ENCODE results near the gene NEUROD2.

Gene NEUROD2

GRCh38 chr17:39627712-39628516 lies 20.2 kb upstream of the NEUROD2 start:
- Mint-ChIP-seq H3K27me3 (peaks cover 21% of the 10 kb centered on the region), H3K4me3 (no peak overlapping the region), H3K27ac (no peak overlapping the region), H3K4me1 (peaks cover 21% of the 10 kb centered on the region), H3K9me3 (no peaks in the 10 kb centered on the region), H3K36me3 (no peaks in the 10 kb centered on the region)

DNA sequence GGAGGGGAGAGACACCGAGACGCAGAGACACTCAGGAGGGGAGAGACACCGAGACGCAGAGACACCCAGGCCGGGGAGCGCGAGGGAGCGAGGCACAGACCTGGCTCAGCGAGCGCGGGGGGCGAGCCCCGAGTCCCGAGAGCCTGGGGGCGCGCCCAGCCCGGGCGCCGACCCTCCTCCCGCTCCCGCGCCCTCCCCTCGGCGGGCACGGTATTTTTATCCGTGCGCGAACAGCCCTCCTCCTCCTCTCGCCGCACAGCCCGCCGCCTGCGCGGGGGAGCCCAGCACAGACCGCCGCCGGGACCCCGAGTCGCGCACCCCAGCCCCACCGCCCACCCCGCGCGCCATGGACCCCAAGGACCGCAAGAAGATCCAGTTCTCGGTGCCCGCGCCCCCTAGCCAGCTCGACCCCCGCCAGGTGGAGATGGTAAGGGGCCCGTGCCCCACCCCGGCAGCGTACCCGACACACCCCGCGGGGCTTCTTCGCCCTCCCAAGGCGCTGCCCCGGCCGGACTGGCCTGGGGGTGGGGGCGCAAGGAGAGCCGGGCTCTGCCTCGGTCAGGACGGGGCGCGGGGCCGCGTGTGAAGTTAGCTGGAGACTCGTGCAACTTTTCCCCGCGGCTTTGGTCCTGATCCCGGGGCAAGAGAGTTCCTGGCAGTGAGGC lies 19.5 kb upstream of the NEUROD2 start:
- Mint-ChIP-seq H3K4me1 (peaks cover 26% of the 10 kb centered on the region), H3K4me3 (peak overlapping the region; percentile 61), H3K27ac (no peak overlapping the region), H3K9me3 (no peaks in the 10 kb centered on the region), H3K36me3 (no peaks in the 10 kb centered on the region), H3K27me3 (peaks cover 21% of the 10 kb centered on the region)

GRCh38 chr17:39626171-39627046 lies 18.7 kb upstream of the NEUROD2 start, which contains the start of gene PPP1R1B:
PPP1R1B (plus strand) TSS chr17:39626952; CDS start chr17:39627393, 441 bp downstream.
- peaks cover 21% of the 10 kb centered on the region for H3K27me3 Mint-ChIP-seq
- H3K36me3 Mint-ChIP-seq = no peaks in the 10 kb centered on the region
- peak within 1 kb of the TSS; percentile 23 for H3K27ac Mint-ChIP-seq
- peak within 1 kb of the TSS; percentile 61 for H3K4me3 Mint-ChIP-seq
- peaks cover 27% of the 10 kb centered on the region for H3K4me1 Mint-ChIP-seq
- H3K9me3 Mint-ChIP-seq = no peaks in the 10 kb centered on the region

DNA sequence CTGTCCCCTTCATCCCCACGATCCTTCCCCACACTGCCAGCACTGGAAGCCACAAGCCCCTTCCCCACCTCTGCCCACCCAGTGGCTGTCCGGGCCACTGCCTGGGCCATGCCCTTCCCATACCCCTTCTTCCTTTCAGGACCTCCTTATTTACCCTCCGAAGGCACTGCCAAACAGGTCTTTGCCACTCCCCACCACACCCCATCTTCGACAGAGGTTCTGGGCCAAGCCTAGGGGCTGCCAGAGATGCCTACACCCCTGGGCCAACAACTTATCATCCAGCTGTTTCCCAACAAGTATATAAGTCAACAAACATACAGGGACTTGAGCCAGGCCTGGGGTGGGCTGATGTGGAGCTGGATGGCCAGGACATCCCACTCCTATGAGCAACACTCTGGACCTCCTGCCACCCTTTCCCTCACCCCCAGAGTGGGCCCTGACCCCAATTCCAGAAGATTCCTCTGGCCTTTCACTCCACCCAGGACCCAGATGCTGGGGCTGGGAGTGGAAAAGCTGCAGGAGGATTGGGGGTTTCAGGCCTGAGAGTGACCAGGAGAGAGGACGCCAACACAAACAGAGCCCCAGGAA lies 17.6 kb upstream of the NEUROD2 start:
- no peak overlapping the region for H3K4me3 Mint-ChIP-seq
- peaks cover 22% of the 10 kb centered on the region for H3K4me1 Mint-ChIP-seq
- no peaks in the 10 kb centered on the region for H3K9me3 Mint-ChIP-seq
- no peaks in the 10 kb centered on the region for H3K36me3 Mint-ChIP-seq
- peak overlapping the region; percentile 74 for H3K27ac Mint-ChIP-seq
- H3K27me3 Mint-ChIP-seq = peaks cover 18% of the 10 kb centered on the region

DNA sequence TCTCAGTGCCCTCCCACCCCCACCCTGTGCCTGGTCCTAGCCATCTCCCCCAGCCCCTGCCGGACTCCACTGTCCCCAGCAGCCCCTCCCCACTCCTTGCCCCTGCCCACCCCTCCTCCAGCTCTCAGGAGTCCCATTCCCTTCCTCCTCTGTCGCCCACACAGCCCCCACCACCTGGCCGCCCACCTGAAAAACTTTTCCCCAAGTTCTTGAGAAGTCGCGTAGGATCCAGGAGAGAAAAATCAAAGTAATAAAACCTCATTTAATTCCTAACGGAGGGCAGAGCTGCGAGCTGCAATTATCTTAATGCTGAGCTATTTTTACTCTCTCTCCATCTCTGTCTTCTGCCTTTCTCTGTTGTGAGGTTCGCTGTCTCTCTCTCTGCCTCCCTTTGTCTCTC lies 16.6 kb upstream of the NEUROD2 start:
- Mint-ChIP-seq H3K9me3 (no peaks in the 10 kb centered on the region), H3K4me3 (no peak overlapping the region), H3K27ac (peak overlapping the region; percentile 26), H3K36me3 (no peaks in the 10 kb centered on the region), H3K27me3 (peaks cover 18% of the 10 kb centered on the region), H3K4me1 (peaks cover 22% of the 10 kb centered on the region)

- H3K27ac Mint-ChIP-seq = no peak overlapping the region
- H3K4me3 Mint-ChIP-seq = no peak overlapping the region
- peaks cover 22% of the 10 kb centered on the region for H3K4me1 Mint-ChIP-seq
- no peaks in the 10 kb centered on the region for H3K9me3 Mint-ChIP-seq
- H3K27me3 Mint-ChIP-seq = peaks cover 15% of the 10 kb centered on the region
- no peaks in the 10 kb centered on the region for H3K36me3 Mint-ChIP-seq
Observed at GRCh38 chr17:39623356-39623950, 15.7 kb upstream of the NEUROD2 start.

DNA sequence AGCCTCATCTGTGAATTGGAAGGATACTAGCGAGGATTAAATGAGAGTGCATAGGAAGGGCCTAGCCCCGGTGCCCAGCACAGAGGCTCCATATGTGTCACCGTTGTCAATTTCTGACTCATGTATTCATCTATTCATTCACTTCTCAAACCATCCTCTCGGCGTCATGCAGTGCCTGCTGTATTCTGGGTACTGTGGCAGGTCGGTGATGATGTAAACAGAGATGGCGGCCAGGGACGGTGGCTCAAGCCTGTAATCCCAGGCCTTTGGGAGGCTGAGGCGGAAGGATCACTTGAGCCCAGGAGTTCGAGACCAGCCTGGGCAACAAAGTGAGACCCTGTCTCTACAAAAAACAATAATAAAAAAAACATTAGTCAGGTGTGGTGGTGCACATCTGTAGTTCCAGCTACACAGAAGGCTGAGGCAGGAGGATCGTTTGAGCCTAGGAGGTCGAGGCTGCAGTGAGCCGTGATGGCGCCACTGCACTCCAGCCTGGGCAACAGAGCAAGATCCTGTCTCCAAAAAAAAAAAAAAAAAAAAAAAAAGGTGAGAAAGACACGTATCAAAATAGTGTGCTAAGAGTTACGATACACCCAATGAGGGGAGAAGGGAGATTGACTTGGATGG lies 14.8 kb upstream of the NEUROD2 start:
- H3K4me1 Mint-ChIP-seq = peaks cover 22% of the 10 kb centered on the region
- H3K27ac Mint-ChIP-seq = peak overlapping the region; percentile 66
- peak overlapping the region; percentile 51 for H3K4me3 Mint-ChIP-seq
- no peaks in the 10 kb centered on the region for H3K9me3 Mint-ChIP-seq
- H3K36me3 Mint-ChIP-seq = no peaks in the 10 kb centered on the region
- peaks cover 11% of the 10 kb centered on the region for H3K27me3 Mint-ChIP-seq

DNA sequence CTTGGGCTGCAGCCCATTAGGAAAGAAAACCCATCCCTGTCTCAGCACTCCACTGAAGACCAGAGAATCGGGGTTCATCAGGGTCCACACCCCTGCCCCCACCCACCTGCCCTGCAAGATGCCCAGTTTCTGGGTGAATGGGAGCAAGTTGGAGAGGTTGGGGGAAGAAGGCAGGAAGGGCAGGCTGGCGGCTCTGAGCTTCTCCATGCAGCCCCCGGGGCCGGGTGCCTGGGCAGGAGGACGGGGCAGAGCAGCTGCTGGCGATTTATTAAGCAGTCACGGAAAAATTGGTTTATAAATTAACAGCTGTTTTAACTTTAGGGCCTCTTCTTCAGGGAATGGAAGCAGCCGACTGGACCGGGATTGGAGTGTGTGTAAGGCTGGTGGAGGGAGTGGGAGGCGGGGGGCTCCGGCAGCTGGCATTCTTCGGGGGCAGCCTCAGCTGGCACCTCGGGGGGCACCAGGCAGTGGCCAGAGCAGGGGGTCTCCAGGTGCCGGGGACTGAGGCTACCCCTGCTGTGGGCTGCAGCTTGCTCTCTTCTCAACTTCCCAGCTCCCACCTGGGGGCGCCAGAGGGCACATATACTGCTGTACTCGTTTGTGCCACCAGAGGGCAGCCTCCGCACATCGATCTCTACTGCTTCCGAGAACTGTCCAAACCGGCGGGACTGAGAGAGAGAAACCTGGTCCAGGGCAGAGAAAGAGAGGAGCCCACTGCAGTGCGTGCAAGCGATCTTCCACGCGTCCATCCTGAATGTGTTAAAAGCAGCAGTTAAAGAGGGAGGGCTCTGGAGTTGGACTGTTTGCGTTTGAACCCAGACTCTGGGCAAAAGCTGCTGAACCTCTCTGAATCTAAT lies 14.0 kb upstream of the NEUROD2 start:
- Mint-ChIP-seq H3K4me1 (peaks cover 22% of the 10 kb centered on the region), H3K27me3 (peaks cover 9% of the 10 kb centered on the region), H3K36me3 (no peaks in the 10 kb centered on the region), H3K4me3 (peak overlapping the region; percentile 51), H3K9me3 (no peaks in the 10 kb centered on the region), H3K27ac (peak overlapping the region; percentile 66)

DNA sequence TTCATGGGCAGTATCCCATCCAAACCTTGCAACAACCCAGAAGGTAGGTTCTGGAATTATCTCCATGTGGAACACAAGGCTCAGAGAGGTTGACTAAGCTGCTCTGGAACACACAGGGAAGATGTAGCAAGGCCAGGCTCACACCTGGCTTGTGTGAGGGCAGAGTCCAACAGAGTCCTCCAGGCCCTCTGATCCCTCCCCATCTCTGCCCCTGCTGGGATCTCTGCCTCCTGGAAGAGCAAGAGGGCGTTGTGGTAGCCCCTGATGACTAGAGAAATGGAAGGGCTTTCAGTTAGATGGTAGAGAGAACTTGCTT lies 12.0 kb upstream of the NEUROD2 start:
- peaks cover 1% of the 10 kb centered on the region for H3K27me3 Mint-ChIP-seq
- H3K9me3 Mint-ChIP-seq = no peaks in the 10 kb centered on the region
- H3K27ac Mint-ChIP-seq = peak overlapping the region; percentile 0
- peaks cover 17% of the 10 kb centered on the region for H3K4me1 Mint-ChIP-seq
- no peak overlapping the region for H3K4me3 Mint-ChIP-seq
- H3K36me3 Mint-ChIP-seq = no peaks in the 10 kb centered on the region

- Mint-ChIP-seq H3K4me1 (peaks cover 17% of the 10 kb centered on the region), H3K4me3 (no peak overlapping the region), H3K36me3 (no peaks in the 10 kb centered on the region), H3K9me3 (no peaks in the 10 kb centered on the region), H3K27ac (peak overlapping the region; percentile 0), H3K27me3 (no peaks in the 10 kb centered on the region)
Observed at GRCh38 chr17:39618956-39619785, 11.5 kb upstream of the NEUROD2 start.

DNA sequence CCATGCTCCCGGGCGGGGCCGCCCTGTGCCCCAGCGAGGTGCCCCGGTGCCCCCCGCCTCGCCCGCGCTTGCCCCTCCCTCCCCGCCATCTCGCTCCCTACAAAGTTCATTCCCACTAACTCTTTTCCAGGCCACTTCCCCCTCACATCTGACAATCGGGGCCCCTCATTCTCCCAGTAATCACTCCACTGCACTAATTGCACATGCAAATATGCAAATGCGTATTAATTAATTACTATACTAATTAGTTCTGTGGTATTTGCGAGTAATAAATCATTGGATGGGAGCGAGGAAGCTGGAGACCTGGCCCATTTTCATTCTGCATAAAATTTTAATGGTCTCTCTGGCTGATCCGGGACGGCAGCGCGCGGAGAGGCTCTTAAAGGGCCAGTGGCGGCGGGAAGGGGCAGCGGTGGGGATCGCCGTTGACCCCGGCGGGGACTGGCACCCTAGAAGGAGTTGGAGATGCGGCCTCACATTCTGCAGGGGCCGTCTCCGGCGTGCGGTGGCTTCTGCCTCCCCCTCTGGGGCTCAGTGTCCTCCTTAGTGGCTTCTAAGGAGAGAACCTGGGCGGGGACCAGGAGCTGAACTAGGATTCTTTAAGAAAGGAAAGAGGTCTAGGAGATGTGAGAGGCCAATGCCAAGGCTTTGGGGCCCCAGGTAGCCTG lies 10.7 kb upstream of the NEUROD2 start:
- Mint-ChIP-seq H3K4me3 (peak overlapping the region; percentile 82), H3K27ac (peak overlapping the region; percentile 84), H3K27me3 (no peaks in the 10 kb centered on the region), H3K9me3 (no peaks in the 10 kb centered on the region), H3K4me1 (peaks cover 11% of the 10 kb centered on the region), H3K36me3 (no peaks in the 10 kb centered on the region)

DNA sequence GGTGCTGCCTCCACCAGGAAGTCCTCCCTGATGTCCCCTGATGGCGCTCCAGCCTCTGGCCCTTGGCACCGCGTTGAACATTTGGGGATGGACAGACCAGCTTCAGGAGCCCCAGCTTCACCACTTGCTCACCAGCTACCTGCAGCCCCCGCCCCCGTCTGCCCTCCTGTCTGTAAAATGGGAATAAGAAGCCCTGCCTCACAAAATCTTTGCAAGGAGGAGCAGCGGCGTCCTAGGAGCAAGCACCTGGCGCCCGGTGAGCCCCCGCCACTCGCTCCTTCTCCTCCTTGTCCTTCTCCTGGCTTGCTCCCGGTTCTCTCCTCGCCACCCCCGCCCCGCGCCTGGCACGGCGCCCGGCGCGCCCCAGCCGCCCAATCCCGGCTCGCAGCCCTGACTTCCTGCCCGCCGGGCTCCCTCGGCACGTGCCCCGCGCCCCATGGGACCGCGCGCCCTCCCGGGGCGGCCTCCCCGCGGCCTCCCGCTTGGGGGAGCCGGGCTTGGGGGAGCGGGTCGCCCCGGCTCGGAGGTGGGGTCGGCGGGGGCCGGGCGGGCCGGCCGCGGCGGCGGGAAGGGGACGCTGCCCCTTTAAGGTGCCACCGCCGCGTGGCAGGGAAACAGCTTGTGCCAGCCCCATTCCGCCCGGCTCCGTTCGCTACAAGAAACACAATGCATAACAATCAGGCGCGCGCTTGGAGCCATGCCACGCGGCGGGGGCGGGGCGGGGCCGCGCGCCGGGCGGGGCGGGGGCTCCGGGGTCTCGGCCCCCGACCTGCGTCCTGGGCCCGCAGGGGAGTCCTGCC lies 9.9 kb upstream of the NEUROD2 start:
- Mint-ChIP-seq H3K36me3 (no peaks in the 10 kb centered on the region), H3K9me3 (no peaks in the 10 kb centered on the region), H3K27ac (no peak overlapping the region), H3K27me3 (peaks cover 5% of the 10 kb centered on the region), H3K4me1 (peaks cover 9% of the 10 kb centered on the region), H3K4me3 (peak overlapping the region; percentile 82)

Measured in activated naive CD4-positive, alpha-beta T cell treated with anti-CD3 and anti-CD28 coated beads, Interleukin-2, amount 50 U/mL, for 24 hours (primary cell).